ENCODE measurements around the gene CAPN14.

Gene CAPN14, protein sequence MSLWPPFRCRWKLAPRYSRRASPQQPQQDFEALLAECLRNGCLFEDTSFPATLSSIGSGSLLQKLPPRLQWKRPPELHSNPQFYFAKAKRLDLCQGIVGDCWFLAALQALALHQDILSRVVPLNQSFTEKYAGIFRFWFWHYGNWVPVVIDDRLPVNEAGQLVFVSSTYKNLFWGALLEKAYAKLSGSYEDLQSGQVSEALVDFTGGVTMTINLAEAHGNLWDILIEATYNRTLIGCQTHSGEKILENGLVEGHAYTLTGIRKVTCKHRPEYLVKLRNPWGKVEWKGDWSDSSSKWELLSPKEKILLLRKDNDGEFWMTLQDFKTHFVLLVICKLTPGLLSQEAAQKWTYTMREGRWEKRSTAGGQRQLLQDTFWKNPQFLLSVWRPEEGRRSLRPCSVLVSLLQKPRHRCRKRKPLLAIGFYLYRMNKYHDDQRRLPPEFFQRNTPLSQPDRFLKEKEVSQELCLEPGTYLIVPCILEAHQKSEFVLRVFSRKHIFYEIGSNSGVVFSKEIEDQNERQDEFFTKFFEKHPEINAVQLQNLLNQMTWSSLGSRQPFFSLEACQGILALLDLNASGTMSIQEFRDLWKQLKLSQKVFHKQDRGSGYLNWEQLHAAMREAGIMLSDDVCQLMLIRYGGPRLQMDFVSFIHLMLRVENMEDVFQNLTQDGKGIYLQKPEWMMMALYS

DNA sequence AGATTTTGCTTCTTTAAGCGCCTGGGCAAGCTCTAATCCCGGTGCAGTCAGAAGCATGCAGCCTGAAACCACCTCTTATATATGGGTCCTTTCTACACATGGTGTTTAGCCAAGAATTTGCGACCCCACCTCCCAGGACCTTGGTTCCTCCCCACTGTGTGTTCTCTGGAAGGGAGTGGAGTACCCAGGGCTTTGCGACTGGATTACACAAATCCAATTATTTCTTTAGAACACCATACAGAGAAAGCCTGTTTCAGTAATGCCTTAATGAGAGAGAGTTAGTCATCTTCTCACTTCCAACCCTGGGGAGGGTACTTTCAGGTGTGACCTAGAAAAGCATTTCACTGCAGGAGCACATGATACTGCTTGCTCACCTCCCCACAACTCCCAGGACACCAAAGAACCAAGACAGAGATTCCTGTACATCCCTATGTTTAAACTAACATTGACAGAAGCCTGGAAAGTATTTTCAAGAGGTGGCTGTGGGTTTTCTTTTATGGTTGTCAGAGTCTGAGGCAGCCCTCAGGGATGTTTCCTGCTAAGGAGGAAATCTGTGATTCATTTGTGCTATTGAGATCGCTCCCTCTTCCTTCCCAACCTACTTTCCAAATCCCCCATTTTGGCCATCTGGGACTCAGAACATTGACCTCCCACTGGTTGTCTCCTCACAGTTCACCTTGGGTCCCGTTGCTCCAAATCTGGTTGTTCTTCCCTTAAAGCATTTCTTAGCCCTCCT lies at the start of gene CAPN14:
Gene CAPN14, minus strand, starts transcription at position 51 of the 736 bp plus-strand sequence. CDS start 12,068 bp downstream, outside the sequence.
- DNase-seq (ENCODE audit: low spot score), result no peak

DNA sequence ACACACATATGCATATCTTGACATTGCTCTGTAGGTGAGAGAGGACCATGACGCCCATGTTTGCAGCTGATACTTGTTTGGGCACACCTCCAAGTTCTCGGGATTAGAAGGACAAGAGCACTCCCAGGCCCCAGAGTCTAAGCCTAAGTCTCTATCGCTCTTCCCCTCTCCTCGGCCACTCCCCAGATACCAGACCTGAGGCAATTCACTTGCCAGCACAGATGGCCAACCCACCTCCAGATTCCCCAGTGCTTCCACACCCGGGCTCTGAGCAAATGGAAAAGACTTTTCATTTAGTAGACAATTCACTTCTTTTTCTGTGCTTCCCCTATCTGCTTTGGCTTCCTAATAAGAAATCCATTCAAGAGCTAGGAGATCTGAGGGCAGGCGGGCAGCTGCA lies 49.5 kb upstream of the CAPN14 start:
- DNase-seq (ENCODE audit: low spot score), result no peak

DNA sequence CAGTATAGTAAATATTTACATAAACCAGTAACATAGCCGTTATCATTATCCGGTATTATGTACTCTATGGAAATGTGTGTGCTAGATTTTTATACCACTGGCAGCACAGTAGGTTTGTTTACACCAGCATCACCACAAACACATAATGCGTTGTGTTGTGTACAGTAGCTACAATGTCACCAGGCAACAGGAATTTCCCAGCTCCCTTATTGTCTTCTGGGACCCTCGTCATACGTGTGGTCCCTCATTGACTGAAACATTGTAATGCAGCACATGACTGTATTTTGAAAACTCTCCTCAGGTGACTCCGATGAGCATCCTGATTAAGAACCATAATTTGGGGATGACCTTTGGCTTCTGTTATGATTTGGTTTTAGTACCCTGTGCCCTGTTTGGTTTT lies 47.9 kb upstream of the CAPN14 start:
- no peak for DNase-seq (ENCODE audit: low spot score)

DNA sequence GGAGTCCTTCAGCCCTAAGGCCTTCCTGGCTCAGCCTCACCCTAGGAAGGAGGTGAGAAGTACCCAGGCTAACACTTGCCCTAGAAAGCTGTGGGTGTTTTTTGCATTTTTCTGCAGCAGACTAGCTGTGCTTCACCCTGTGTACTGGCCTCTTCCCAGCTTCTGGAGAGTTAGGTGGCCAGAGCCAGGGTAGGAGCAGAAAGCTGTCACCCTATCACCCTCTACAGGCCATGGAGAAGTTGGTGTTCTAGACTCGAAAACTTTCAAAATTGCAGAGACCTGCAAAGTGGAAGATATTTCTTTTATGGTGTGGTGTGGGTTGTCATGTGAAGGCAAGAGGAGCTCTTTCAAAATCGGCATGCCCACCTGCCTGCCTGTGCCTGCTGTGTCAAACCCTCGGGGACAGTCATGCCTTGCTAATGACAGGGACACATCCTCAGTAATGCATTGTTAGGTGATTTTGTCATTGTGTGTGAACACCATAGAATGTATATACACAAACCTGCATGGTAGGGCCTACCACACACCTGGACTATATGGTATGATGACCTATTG lies 46.4 kb upstream of the CAPN14 start:
- DNase-seq (ENCODE audit: low spot score), result peak; percentile 55

DNA sequence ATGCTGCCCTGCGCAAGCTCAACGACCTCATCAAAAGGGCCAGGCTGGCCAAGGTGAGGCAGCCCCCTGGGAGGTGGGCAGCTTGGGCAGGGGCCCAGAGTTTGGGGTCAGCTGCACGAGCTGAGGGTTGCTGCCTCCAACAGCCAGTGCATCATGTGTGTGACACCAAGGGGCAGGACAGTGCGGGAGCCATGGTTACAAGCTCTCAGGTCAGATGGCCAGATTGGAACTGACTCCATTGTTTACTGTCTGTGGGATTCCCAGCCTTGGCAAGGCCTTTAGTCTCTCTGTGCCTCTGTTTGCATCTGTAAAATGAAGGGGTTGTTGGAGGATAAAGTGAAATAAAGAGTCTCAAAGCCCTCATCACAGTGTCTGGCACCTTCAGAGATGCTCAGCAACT lies 43.6 kb upstream of the CAPN14 start:
- peak; percentile 86 for DNase-seq (ENCODE audit: low spot score)

DNA sequence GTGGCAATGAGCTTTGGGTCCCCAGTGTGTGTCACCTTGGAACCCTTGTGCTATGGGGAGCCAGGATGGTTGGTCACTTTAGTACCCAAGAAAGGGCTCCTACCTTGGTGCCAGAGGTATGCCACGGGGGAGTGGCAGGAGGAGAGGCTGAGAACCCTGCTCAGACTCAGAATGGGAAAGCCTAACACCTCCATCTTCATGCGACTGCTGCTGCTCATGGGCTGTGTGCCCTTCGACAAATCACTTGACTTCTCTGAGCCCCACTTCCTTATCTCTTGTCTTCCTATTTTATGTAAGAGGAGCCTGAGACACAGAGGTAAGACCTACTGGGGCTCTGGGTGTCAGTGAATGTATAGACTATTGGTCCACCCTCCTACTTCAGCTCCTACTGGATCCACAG lies 41.8 kb upstream of the CAPN14 start:
- no peak for DNase-seq (ENCODE audit: low spot score)

DNA sequence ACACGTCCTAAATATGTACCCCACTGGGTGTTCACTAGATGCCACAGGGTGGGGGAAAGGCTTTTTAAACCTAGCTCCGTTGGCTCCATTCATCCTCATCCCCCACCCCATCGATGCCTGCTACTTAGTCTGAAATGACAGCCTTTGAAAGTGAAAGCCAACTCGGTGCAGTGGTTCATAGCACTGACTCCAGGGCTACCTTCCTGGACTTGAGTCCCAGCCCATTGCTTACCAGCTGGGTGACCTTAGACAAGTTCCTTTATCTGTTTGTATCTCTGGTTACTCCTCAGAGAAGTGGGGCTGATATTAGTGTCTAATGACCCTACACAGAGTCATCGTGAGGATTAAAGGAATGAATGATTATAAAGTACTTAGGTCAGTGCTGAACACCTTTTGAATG lies 41.0 kb upstream of the CAPN14 start:
- DNase-seq (ENCODE audit: low spot score), result no peak

DNA sequence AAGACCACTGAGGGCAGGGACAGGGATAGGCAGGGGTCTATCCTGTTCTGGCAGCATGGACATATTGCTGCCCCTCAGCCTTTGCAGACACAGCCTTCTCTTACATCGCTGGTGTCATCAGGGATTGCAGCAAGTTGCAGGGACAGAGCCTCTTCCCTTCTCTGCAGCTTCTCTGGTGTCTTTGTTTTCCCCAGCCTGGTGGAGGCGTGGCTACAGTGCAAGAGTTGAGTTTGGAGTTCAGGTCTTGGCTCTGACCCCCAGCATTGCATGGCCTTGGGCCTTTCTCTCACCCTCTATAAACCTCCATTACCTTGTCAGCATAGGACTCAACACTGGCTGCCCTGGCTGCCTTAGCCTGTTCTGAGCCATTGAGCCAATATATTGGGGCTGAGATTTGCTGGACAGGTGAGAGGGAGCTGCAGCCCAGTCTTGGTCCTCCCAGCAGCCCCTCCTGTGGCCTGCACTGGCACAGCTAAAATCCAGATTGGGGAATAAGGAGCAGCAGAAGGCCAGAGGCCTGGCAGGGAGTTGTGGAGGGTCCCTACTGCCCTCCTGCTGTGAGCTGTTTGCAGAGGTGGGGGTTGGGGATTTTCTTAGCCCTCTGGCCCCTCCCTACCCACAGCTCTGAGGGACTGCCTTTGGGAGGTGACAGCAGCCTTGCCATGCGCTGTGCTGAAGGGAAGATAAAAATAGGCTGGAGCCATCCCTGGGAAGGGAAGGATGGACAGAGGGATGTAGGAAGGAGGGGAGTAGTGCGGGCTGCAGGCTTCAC lies 39.5 kb upstream of the CAPN14 start:
- DNase-seq (ENCODE audit: low spot score), result no peak

DNA sequence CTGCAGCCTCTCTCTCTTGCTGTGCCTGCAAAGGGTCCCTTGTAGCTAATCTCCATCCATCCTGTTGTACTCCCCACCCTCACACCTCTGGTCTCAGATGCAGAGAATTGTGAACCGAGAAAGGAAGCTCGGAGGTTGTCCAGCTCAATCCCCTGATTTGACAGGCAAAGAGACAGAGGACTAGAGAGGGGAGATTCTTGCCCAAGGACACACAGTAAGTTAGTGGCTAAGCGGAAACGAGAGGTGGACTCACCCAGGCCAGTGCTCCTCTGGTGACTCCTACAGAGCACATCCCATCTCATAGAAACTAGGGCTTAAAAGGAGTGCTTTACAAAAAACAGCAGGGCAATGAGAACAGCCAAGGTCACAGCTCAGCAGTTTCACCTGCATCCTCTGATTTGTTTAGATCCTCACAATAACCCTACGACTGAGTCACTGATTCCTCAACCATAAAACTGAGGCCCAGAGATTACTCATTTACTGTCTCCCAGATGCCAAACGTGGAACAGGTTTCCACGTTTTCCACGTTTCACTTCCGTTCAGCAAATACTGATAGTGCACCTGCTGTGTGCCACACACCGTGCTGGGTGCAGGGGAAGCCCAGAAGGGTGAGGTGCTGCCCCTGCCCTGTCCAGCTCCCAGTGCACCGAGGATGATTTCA lies 38.7 kb upstream of the CAPN14 start:
- no peak for DNase-seq (ENCODE audit: low spot score)

DNA sequence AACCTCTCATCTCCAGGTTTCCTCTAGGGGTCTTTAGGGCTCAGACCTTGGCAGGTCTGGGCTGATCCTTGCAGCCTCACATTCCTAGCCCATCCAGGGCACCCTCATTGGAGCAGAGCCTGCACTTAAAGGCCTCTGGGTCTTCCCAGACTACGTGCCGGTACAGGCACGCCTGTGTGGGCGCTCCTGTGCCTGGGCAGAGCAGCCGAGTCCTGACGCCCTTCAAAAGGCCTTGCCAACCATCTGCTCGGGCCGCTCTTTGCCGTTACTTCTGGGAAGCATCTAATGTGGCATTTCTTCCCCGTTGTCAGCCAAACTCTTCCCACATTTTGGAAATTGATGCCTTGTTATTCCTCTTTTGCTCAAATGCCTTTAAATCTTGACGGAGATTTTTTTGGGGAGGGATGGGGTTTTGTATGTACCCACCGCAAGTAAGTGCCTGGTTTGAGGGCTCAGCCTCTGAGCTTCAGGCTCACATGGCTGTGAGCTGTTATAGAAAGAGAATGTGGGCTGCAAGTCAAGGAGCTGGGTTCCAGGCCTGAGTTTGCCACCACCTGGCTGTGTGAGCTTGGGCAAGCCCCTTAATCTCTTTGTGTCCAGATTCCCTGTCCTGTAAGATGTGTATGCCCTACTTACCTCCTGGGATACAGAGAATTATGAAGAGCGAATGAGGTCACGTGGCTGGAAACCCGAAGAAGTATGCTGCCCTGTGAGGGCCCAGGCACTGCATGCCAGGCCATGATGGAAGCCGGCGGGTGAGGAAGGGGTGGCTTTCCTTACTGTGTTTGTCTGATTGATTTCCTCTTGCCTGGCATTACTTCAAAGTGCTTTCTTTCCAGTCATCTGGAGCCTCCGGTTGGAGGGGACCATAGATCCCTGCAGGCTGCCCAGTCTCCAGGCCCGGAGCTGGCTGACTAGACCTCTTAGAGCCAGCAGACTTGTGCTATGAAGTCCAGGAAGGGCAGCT lies 37.2 kb upstream of the CAPN14 start:
- DNase-seq (ENCODE audit: low spot score), result no peak

DNA sequence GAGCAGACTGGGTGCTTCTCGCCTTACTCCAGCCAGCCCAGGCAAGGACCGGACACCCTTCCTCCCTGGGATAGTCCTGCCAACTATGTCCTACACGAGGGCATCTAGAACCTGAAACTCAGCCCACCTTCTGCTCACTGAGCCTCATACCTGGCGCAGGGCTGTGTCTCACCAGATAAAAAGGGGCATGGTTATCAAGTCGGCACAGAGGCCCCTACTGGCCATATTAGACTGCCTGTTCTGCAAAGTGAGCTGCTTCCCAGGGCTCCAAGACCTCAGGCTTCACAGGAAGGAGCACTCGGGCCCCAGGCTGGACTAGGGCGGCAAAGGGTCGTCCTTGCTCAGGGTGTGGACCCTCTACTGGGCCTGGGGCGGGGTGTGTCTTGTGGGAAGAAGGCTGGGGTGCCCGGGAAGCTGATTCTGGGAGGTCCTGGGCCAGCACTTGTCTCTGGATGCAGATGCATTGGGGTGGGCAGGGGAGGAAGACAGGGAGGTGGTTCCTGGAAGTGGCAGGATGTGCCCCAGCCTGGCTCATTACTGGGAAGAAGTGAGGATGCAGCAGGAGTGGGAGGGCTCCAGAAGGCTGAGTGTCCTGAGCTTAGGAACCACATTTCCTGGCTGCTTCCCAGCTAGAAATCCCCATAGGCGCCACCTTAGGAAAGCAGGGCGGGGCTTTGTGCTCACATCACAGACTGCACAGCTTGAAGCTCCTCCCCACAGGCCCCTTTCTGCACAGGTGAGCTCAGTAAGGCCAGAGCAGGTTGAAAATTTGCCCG lies 36.2 kb upstream of the CAPN14 start:
- DNase-seq (ENCODE audit: low spot score), result no peak

DNA sequence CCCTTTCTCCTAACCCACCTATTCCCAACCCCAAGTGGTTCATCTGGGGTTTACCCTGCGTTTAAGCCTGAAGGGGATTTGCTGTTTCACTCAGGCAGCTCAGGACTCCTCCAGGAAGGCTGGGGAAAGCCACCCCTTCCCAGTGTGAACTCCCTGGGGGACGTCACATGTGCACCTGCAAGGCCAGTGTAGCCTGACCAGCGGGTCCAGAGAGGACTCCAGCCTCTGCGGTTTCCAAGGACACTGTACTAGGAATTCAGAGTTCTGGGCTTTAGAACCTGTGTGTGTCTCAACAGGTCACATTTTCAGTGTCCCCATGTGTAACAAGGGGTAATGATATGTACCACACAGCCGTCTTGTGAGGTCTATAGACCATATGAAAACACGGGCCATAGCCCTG lies 34.5 kb upstream of the CAPN14 start:
- DNase-seq (ENCODE audit: low spot score), result no peak

DNA sequence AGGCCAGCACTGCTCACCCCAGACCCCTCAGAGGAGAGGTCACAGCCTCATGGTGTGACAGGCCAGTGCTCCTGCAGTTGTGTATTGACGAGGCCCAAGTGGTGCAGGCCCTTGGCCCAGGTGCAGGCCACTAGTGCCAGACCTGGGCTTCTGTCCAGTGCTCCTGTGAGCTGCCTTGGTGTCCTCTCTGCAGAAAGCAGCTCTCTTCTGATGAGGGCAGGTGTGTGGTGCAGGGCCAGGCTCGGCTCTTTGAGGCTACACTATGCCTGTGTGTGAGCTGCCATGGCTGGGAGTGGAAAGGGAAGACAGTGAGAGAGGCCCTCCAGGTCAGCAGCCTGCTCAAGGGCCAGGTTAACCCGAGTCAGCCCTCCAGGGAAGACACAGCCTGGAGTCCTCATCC lies 33.7 kb upstream of the CAPN14 start:
- DNase-seq (ENCODE audit: low spot score), result no peak

DNA sequence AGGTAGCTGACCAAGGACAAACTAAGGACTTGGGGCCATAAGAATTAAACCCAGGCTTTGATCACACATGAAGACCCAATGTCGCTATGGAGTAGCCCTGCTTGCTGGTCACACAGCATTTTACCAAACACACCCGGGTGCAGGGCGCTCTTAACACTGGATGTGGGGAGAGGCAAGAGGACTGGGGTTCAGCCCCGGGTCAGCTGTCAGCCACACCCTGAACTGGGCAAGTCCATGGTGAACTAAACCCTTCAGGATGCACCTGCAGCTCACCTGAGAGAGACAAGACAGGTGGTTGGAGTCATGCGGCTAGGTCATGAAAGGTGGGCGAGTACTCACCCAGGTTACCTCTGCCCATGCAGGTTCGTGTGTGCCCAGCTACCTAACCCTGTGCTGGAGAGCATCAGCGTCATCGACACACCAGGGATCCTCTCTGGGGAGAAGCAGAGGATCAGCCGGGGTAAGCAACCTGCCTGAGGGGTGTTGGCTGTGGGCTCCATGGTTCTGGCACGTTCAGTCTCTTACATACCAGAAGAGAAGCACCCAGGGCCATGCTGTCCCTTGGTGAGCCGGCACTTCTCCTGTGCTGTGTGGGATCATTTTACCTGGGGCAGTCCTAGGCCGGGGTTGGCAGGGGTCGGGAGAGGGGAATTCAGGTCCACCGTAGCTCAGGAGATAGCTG lies 31.8 kb upstream of the CAPN14 start:
- DNase-seq (ENCODE audit: low spot score), result no peak

DNA sequence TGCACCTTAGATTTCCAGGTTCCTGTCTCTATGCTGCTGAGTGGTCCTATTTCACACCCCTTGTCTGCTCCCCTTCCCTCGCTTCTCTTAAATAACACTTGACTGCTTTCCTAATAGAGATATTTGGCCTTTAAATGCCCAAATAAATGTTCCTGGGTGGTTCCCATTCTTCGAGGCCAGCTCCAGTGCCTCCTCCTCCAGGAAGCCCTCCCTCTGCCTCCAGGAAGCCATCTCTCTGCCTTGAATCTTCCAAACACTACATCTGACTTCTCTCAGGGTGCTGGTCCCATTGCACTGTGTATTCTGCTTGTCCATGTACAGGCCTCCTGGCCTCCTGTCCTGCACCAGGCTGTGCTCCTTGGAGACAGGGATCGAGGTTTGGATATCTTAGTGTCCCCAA lies 30.8 kb upstream of the CAPN14 start:
- no peak for DNase-seq (ENCODE audit: low spot score)

DNA sequence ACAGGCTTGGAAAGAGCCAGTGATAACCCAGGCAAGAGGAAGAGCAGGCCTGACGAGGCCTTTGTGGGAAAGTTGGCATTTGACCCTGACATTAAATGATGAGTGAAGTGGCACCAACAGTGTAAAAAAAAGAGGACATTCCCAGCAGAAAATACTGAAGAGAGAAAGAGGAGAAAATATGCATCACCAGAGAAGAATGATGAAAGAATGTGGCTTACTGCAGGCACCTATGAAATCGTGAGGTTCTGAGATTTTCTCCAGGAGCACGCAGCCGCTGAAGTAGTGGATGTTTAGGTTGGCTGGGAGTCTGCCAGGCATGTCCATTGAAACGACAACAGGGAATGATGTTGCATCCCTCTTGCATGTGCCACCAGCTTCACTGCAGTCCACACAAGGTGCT lies 30.4 kb upstream of the CAPN14 start:
- DNase-seq (ENCODE audit: low spot score), result no peak

DNA sequence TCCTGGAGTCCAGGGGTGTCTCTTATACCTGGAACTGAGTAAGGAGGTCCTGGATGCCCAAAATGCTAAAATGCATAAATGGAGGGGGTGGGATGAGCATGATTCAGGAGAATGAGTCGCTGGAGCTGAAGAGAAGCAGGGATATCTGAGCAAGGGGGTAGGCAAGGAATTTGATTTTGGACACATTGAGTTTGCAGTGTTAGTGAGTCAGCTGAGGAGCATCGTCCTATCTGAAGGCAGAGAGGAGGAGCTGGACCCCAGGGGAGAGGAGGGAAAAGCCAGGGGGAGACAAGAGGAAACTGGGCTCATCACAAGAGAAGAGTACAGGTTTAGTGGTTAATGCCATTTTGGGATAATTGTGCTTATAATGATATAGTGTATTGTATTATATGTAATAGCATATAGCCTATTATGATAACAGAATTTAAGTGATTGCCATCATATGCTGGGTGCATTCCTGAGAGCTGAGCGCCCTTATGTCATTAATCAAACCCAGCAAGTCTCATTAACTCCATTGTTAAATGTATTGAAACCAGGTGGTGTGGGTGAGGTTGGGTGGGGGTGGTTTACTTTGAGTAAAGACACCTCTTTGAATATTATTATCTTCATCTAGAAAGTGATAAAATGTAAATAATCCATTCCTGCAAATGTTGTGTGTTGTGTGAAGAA lies 29.0 kb upstream of the CAPN14 start:
- no peak for DNase-seq (ENCODE audit: low spot score)

DNA sequence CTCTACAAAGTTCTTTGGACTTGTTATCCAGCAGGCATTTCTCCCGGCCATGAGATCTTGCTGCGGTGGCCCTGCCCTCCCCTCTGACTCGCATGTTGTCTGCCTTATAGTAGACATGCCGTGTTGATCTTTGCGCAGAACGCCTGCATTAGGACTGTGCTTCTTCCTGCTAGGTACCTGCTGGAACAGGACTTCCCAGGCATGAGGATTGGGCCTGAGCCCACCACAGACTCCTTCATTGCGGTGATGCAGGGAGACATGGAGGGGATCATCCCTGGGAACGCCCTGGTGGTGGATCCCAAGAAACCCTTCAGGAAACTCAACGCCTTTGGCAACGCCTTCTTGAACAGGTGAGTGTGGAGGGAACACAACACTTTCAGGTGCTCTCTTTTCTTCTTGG lies 26.8 kb upstream of the CAPN14 start:
- DNase-seq (ENCODE audit: low spot score), result no peak
